Measurements from ENCODE around the gene IRX5.

IRX5 gene

GRCh38 chr16:54930005-54930868 lies at the start of gene IRX5:
Gene IRX5, plus strand, starts transcription at chr16:54930865. Its CDS starts 334 bp downstream, at chr16:54931199.
- no peak for TF ChIP-seq CTCF (IDR thresholded peaks at IDR 0.05; ENCODE audit: extremely low read depth, missing control alignments)

GRCh38 chr16:54882556-54882955 lies 48.1 kb upstream of the IRX5 start:
- no peak for TF ChIP-seq CTCF (IDR thresholded peaks at IDR 0.05; ENCODE audit: extremely low read depth, missing control alignments)
- no peak for DNase-seq (ENCODE audit: low spot score)

More at GRCh38 chr16:54930005-54930868, at the start of gene IRX5:
- DNase-seq (ENCODE audit: low spot score), result peak; percentile 79

GRCh38 chr16:54883358-54883757 lies 47.3 kb upstream of the IRX5 start:
- DNase-seq (ENCODE audit: low spot score), result no peak
- no peak for TF ChIP-seq CTCF (IDR thresholded peaks at IDR 0.05; ENCODE audit: extremely low read depth, missing control alignments)

- no peak for TF ChIP-seq CTCF (IDR thresholded peaks at IDR 0.05; ENCODE audit: extremely low read depth, missing control alignments)
- DNase-seq (ENCODE audit: low spot score), result no peak
Measured at GRCh38 chr16:54886078-54886477, 44.6 kb upstream of the IRX5 start.

- TF ChIP-seq CTCF (IDR thresholded peaks at IDR 0.05; ENCODE audit: extremely low read depth, missing control alignments), result no peak
Measured at GRCh38 chr16:54890381-54890780, 40.3 kb upstream of the IRX5 start.

GRCh38 chr16:54891346-54891745 lies 39.3 kb upstream of the IRX5 start:
- no peak for DNase-seq (ENCODE audit: low spot score)
- TF ChIP-seq CTCF (IDR thresholded peaks at IDR 0.05; ENCODE audit: extremely low read depth, missing control alignments), result no peak

More at GRCh38 chr16:54890381-54890780, 40.3 kb upstream of the IRX5 start:
- DNase-seq (ENCODE audit: low spot score), result no peak

- TF ChIP-seq CTCF (IDR thresholded peaks at IDR 0.05; ENCODE audit: extremely low read depth, missing control alignments), result no peak
Measured at GRCh38 chr16:54892981-54893380, 37.7 kb upstream of the IRX5 start.

More at GRCh38 chr16:54892981-54893380, 37.7 kb upstream of the IRX5 start:
- no peak for DNase-seq (ENCODE audit: low spot score)

All from GM20000 (cell line).